Measurements from ENCODE around the gene KLLN.

GRCh38 chr10:87875929-87876571, 12.7 kb upstream of the KLLN start:
- TF ChIP-seq, protein P1, sequence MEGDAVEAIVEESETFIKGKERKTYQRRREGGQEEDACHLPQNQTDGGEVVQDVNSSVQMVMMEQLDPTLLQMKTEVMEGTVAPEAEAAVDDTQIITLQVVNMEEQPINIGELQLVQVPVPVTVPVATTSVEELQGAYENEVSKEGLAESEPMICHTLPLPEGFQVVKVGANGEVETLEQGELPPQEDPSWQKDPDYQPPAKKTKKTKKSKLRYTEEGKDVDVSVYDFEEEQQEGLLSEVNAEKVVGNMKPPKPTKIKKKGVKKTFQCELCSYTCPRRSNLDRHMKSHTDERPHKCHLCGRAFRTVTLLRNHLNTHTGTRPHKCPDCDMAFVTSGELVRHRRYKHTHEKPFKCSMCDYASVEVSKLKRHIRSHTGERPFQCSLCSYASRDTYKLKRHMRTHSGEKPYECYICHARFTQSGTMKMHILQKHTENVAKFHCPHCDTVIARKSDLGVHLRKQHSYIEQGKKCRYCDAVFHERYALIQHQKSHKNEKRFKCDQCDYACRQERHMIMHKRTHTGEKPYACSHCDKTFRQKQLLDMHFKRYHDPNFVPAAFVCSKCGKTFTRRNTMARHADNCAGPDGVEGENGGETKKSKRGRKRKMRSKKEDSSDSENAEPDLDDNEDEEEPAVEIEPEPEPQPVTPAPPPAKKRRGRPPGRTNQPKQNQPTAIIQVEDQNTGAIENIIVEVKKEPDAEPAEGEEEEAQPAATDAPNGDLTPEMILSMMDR (IDR thresholded peaks at IDR 0.05; ENCODE audit: control extremely low read depth in 1 of 3, insufficient read depth in 1 of 3, low read depth in 1 of 3, low read length in 3 of 3): no peak
- TF ChIP-seq SP2 (IDR thresholded peaks at IDR 0.05; ENCODE audit: low read length): no peak
- no peak for TF ChIP-seq JUN (IDR thresholded peaks at IDR 0.05; ENCODE audit: low read depth, low read length)
- TF ChIP-seq USF2 (IDR thresholded peaks at IDR 0.05; ENCODE audit: low read length): no peak
- no peak for TF ChIP-seq KDM1A (IDR thresholded peaks at IDR 0.05; ENCODE audit: borderline replicate concordance, low read length)
- TF ChIP-seq, protein P2, sequence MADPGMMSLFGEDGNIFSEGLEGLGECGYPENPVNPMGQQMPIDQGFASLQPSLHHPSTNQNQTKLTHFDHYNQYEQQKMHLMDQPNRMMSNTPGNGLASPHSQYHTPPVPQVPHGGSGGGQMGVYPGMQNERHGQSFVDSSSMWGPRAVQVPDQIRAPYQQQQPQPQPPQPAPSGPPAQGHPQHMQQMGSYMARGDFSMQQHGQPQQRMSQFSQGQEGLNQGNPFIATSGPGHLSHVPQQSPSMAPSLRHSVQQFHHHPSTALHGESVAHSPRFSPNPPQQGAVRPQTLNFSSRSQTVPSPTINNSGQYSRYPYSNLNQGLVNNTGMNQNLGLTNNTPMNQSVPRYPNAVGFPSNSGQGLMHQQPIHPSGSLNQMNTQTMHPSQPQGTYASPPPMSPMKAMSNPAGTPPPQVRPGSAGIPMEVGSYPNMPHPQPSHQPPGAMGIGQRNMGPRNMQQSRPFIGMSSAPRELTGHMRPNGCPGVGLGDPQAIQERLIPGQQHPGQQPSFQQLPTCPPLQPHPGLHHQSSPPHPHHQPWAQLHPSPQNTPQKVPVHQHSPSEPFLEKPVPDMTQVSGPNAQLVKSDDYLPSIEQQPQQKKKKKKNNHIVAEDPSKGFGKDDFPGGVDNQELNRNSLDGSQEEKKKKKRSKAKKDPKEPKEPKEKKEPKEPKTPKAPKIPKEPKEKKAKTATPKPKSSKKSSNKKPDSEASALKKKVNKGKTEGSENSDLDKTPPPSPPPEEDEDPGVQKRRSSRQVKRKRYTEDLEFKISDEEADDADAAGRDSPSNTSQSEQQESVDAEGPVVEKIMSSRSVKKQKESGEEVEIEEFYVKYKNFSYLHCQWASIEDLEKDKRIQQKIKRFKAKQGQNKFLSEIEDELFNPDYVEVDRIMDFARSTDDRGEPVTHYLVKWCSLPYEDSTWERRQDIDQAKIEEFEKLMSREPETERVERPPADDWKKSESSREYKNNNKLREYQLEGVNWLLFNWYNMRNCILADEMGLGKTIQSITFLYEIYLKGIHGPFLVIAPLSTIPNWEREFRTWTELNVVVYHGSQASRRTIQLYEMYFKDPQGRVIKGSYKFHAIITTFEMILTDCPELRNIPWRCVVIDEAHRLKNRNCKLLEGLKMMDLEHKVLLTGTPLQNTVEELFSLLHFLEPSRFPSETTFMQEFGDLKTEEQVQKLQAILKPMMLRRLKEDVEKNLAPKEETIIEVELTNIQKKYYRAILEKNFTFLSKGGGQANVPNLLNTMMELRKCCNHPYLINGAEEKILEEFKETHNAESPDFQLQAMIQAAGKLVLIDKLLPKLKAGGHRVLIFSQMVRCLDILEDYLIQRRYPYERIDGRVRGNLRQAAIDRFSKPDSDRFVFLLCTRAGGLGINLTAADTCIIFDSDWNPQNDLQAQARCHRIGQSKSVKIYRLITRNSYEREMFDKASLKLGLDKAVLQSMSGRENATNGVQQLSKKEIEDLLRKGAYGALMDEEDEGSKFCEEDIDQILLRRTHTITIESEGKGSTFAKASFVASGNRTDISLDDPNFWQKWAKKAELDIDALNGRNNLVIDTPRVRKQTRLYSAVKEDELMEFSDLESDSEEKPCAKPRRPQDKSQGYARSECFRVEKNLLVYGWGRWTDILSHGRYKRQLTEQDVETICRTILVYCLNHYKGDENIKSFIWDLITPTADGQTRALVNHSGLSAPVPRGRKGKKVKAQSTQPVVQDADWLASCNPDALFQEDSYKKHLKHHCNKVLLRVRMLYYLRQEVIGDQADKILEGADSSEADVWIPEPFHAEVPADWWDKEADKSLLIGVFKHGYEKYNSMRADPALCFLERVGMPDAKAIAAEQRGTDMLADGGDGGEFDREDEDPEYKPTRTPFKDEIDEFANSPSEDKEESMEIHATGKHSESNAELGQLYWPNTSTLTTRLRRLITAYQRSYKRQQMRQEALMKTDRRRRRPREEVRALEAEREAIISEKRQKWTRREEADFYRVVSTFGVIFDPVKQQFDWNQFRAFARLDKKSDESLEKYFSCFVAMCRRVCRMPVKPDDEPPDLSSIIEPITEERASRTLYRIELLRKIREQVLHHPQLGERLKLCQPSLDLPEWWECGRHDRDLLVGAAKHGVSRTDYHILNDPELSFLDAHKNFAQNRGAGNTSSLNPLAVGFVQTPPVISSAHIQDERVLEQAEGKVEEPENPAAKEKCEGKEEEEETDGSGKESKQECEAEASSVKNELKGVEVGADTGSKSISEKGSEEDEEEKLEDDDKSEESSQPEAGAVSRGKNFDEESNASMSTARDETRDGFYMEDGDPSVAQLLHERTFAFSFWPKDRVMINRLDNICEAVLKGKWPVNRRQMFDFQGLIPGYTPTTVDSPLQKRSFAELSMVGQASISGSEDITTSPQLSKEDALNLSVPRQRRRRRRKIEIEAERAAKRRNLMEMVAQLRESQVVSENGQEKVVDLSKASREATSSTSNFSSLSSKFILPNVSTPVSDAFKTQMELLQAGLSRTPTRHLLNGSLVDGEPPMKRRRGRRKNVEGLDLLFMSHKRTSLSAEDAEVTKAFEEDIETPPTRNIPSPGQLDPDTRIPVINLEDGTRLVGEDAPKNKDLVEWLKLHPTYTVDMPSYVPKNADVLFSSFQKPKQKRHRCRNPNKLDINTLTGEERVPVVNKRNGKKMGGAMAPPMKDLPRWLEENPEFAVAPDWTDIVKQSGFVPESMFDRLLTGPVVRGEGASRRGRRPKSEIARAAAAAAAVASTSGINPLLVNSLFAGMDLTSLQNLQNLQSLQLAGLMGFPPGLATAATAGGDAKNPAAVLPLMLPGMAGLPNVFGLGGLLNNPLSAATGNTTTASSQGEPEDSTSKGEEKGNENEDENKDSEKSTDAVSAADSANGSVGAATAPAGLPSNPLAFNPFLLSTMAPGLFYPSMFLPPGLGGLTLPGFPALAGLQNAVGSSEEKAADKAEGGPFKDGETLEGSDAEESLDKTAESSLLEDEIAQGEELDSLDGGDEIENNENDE (IDR thresholded peaks at IDR 0.05; ENCODE audit: insufficient replicate concordance, low read length): no peak
- TF ChIP-seq TEAD4 (IDR thresholded peaks at IDR 0.05; ENCODE audit: low read depth, low read length): no peak
- no peak for TF ChIP-seq EZH2 (IDR thresholded peaks at IDR 0.05; ENCODE audit: low read depth, low read length, severe bottlenecking)
- TF ChIP-seq RFX5 (IDR thresholded peaks at IDR 0.05; ENCODE audit: borderline replicate concordance, low read depth, low read length): no peak
- TF ChIP-seq, protein P3, sequence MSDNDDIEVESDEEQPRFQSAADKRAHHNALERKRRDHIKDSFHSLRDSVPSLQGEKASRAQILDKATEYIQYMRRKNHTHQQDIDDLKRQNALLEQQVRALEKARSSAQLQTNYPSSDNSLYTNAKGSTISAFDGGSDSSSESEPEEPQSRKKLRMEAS (IDR thresholded peaks at IDR 0.05): no peak
- TF ChIP-seq GABPA (IDR thresholded peaks at IDR 0.05; ENCODE audit: borderline replicate concordance, insufficient read depth, low read length): no peak
- TF ChIP-seq GTF2F1 (IDR thresholded peaks at IDR 0.05; ENCODE audit: borderline replicate concordance, low read depth, low read length): no peak
- TF ChIP-seq CREB1 (IDR thresholded peaks at IDR 0.05): no peak
- TF ChIP-seq SP1 (IDR thresholded peaks at IDR 0.05; ENCODE audit: low read depth, low read length): no peak
